Prostate gland (tissue), 2 donors: ENCODE measurements around the gene STK17A.

Experiments
- POLR2A ChIP-seq: fragments of 450-650 bp; IDR thresholded peaks from one replicate; pipeline ENCODE4 v1.6.1; 2016; ENCODE audit warnings: antibody characterized with exemption, mild to moderate bottlenecking
- POLR2AphosphoS5 ChIP-seq: sonication (generic); formaldehyde crosslinking; IDR thresholded peaks from one replicate; pipeline ENCODE4 v1.6.1; 2017; ENCODE audit warnings: antibody characterized with exemption
- TF ChIP-seq, protein P1 (sequence below), 4 experiments: fragments of 200-600 bp in 2 of 4; fragments of 450-650 bp in 2 of 4; sonication (generic) in 2 of 4; IDR thresholded peaks; 1 replicate in 3 of 4; 2 replicates in 1 of 4; pipeline ENCODE4 v1.5.1; 2016 to 2019; ENCODE audit warnings: antibody characterized with exemption in 4 of 4, mild to moderate bottlenecking in 2 of 4, moderate library complexity in 2 of 4

DNA sequence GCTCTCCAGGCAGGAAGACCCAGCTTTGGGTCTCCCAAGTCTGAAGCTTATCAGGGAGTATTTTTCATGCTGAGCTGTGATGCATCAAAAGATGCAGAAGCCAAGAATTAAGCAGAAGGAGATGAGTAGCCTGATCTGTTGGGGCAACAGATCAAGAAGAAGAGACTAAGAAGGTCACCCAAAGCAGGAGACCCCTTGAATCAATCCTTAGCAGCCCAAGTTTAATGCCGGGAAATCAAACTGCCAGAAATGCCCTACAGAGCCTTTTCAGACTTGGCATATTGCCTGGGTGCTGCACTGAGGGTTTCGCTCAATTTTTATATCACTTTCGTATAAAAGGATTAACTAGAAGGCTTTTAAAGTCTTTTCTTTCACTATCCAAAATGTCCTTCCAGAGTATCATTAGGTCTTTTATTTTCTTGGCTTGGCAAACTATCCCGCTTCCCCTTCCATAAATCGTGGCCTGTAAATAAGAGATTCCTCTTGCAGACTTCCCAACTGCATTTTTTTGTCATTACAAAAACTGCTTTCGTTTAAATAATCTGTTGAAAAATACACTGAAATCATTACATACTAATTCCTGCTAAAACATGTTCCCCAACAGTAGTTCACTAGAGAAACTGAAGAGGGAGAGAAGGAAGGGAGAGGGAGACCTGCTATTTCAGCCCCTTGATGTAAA lies 49.0 kb upstream of the STK17A start:
- TF ChIP-seq, protein P1, sequence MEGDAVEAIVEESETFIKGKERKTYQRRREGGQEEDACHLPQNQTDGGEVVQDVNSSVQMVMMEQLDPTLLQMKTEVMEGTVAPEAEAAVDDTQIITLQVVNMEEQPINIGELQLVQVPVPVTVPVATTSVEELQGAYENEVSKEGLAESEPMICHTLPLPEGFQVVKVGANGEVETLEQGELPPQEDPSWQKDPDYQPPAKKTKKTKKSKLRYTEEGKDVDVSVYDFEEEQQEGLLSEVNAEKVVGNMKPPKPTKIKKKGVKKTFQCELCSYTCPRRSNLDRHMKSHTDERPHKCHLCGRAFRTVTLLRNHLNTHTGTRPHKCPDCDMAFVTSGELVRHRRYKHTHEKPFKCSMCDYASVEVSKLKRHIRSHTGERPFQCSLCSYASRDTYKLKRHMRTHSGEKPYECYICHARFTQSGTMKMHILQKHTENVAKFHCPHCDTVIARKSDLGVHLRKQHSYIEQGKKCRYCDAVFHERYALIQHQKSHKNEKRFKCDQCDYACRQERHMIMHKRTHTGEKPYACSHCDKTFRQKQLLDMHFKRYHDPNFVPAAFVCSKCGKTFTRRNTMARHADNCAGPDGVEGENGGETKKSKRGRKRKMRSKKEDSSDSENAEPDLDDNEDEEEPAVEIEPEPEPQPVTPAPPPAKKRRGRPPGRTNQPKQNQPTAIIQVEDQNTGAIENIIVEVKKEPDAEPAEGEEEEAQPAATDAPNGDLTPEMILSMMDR (IDR thresholded peaks at IDR 0.05), result no peak
- TF ChIP-seq POLR2A, result no peak
- no peak for TF ChIP-seq POLR2AphosphoS5
